MM.1S (cell line): ENCODE results near the gene COPZ1.

Experiments
- EZH2 ChIP-seq: fragments of 300-600 bp; sonication (generic); optimal IDR thresholded peaks from 2 replicates; pipeline ENCODE3; 2017; ENCODE audit warnings: low read depth, mild to moderate bottlenecking, antibody characterized with exemption, low read length, mixed read lengths
- TF ChIP-seq, protein P1 (sequence below): fragments of 300-600 bp; sonication (generic); IDR thresholded peaks from 2 replicates; pipeline ENCODE4 v1.5.1; 2016; ENCODE audit warnings: antibody characterized with exemption, low read length, mixed read lengths

- TF ChIP-seq, protein P1, sequence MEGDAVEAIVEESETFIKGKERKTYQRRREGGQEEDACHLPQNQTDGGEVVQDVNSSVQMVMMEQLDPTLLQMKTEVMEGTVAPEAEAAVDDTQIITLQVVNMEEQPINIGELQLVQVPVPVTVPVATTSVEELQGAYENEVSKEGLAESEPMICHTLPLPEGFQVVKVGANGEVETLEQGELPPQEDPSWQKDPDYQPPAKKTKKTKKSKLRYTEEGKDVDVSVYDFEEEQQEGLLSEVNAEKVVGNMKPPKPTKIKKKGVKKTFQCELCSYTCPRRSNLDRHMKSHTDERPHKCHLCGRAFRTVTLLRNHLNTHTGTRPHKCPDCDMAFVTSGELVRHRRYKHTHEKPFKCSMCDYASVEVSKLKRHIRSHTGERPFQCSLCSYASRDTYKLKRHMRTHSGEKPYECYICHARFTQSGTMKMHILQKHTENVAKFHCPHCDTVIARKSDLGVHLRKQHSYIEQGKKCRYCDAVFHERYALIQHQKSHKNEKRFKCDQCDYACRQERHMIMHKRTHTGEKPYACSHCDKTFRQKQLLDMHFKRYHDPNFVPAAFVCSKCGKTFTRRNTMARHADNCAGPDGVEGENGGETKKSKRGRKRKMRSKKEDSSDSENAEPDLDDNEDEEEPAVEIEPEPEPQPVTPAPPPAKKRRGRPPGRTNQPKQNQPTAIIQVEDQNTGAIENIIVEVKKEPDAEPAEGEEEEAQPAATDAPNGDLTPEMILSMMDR = no peak
- TF ChIP-seq EZH2 = no peak
Observed at GRCh38 chr12:54401119-54401518, 76.2 kb downstream of the COPZ1 start.
